WTC11 (cell line): ENCODE measurements around the gene MIB2.

Source experiments
- FOXJ3 ChIP-seq: sonication (generic); formaldehyde crosslinking; IDR thresholded peaks from 2 replicates; pipeline ENCODE4 v1.9.0; 2021; ENCODE audit warnings: missing genetic modification reagents, mild to moderate bottlenecking, borderline replicate concordance
- TF ChIP-seq, protein P1 (sequence below): fragments of 200-600 bp; IDR thresholded peaks from 2 replicates; pipeline ENCODE4 v1.8.0; 2022; ENCODE audit warnings: antibody characterized with exemption

DNA sequence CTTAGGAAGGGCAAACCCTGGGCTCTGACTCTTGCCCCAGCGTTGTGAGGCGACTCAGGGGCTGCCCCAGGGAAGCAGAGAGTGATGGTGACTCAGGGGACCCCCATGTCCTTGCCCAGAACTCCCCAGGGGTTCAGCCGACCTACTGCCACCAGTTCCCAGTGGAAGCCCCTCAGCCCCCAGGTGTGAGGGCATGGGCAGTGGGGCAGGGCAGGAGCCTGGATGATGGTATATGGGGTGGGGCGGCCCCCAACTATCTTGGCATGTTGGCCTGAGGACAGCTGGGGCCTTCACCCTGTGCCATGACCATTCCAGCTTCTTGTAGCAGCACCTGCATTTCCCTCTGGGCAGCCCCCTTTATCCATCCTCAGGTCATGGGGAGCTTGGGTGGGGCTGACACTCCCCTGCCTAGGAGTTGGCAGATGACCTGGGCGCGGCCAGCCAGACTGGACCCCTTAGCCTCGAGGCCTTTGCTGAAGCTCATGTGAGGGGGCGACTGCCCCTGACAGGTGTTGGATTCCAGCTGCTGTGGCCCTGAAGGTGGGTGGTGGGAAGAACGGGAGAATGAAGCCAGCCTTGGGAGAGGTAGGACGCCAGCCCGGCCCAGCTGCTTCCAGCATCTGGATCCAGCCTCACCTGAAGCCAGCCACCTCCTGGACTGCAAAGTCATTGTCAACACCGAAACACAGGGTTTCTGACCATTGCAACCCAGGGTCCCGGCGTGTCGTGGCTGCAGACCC lies 13.6 kb upstream of the MIB2 start:
- TF ChIP-seq, protein P1, sequence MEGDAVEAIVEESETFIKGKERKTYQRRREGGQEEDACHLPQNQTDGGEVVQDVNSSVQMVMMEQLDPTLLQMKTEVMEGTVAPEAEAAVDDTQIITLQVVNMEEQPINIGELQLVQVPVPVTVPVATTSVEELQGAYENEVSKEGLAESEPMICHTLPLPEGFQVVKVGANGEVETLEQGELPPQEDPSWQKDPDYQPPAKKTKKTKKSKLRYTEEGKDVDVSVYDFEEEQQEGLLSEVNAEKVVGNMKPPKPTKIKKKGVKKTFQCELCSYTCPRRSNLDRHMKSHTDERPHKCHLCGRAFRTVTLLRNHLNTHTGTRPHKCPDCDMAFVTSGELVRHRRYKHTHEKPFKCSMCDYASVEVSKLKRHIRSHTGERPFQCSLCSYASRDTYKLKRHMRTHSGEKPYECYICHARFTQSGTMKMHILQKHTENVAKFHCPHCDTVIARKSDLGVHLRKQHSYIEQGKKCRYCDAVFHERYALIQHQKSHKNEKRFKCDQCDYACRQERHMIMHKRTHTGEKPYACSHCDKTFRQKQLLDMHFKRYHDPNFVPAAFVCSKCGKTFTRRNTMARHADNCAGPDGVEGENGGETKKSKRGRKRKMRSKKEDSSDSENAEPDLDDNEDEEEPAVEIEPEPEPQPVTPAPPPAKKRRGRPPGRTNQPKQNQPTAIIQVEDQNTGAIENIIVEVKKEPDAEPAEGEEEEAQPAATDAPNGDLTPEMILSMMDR = no peak
- no peak for TF ChIP-seq FOXJ3
